Stimulated activated naive CD8-positive, alpha-beta T cell treated with anti-CD3 and anti-CD28 coated beads, Interleukin-15, Interleukin-2, amounts not matched to agents 100 U/mL and 50 U/mL, for 24 hours (primary cell): Measurements from ENCODE around the gene NDUFAB1.
A peak's percentile ranks its signal among the peaks of the same experiment; 100 is the strongest.
"Not testable (repeated sequence)": the region's sequence is repeated elsewhere in the genome, so short reads cannot be mapped to it uniquely, and the experiment has no call there.

Experiments
- ATAC-seq: fragments of 150-1000 bp; cut with Tn5 transposase; one replicate; pipeline ENCODE4 v1.10.0; 2021
- DNase-seq: peaks from one replicate; pipeline ENCODE4 v3.0.0; 2021

NDUFAB1 gene

DNA sequence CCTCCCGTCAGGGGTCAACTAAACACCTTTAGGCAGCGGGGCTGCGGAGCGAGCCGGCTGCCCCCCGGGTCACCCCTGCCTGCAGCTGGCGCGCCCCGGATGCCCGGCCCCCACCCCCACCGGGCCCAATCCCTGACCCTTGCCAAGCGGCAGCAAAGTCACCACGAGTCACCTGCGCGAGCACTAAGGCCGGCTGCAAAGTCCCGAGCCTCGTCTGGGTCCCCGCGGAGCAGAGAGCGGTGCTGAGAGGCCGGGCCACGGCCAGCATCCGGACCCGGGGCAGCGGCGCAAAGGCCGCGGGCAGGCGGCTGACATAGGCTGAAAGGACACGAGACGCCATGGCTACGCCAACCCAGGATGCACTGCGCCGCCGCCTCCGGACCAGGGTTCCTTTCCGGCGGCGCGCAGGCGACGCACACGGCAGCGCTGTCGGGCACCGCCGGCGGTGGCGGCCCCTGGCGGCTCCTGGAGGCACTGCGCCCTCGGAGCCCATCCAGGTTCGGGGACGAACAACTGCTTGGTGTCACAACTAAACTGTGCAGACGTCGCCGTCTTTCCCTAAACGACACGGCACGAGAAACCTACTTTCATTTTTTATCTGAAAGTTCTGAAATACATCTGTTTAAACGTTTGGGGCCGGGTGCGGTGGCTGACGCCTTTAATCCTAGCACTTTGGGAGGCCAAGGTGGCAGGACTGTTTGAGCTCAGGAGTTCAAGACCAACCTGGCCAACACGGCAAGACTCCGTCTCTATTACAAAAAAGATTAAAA is at the start of gene NDUFAB1:
TSS of gene NDUFAB1 (minus strand) at position 366 of the 770 bp plus-strand sequence. CDS start at position 340, 26 bp downstream.
- ATAC-seq (peak; percentile 97), DNase-seq (peak; percentile 94)

GRCh38 chr16:23642246-23642774 is 46.2 kb upstream of the NDUFAB1 start:
- ATAC-seq = no peak
- DNase-seq = no peak

DNA sequence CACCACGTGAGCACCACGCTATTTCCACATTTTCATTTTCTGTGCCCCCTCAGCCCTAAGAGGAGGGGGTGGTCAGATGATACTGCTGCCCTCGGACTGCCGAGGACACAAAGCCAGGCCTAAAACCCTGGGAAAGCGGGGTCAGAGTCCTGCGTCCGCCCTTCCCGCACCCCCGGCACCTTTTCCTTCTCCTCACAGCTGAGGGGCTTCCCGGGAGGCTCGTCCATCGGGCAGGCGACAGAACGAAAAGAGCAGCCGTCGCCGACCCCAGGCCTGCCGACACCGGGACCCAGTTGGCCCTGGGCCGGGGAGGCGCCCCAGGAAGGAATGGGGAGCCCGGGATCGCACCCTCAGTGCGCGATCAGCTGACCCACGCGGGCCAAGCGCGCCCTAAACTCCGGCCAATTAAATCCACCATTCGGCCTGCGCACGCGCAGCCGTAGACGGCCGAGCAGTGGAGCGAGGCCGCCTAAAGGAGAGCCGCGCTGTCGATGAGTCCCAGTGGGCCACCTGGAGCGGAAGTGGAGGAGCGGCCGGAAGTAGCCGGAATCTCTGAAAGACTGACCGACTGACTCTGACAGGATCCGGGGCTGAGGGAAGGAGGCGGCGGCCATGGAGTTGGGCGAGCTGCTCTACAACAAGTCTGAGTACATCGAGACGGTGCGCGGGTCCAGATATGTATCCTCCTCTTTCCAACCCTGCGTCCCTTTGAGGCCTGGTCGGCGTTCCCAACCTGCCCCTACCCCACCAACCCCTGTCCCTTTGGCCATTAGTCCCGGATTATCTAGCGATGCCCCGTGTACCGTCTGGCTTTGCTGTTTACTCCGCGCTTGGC is 45.0 kb upstream of the NDUFAB1 start, which contains the start of the genes DCTN5 and PALB2:
TSS of gene DCTN5 (plus strand) at position 536 of the 835 bp plus-strand sequence. CDS start at position 613, 77 bp downstream.
TSS of gene PALB2 (minus strand) at position 380 of the 835 bp plus-strand sequence. CDS start at position 227, 153 bp downstream.
- ATAC-seq = peak; percentile 99
- DNase-seq = peak; percentile 91

DNA sequence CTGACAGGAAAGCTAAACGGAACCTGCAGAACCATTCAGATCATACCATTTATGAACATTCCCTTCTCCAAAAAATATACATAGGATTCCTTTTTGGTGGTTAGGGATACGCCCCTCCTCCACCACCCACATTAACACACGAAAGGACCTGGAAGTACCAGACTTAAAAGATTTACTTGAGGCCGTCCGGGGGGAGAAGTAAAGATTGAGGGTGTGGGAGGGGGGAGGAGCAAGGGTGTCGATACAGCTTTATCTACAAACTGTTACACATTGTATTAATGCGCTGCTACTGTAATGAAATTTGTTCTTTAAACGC is 44.5 kb upstream of the NDUFAB1 start:
- DNase-seq (no peak), ATAC-seq (no peak)

DNA sequence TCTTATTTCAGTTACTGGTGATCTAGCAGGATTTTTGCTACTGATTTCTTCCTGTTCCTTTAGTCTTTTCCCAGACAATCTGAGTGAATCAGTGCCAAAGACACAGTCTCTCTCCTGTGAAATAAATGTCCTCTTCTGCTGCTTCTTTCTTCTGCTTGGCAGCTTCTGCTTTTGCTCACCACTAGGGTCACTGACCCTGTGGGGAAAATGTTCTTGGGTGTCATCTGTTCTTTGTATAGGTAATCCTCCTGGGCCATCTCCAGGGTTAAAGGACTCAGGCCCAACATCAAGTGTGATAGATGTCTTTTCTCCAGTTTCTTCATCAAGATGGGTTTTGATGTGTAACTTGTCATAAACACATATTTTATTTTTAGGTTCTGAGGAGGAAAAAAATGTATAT is 39.8 kb upstream of the NDUFAB1 start:
- ATAC-seq (no peak), DNase-seq (no peak)

GRCh38 chr16:23634461-23635036 is 38.4 kb upstream of the NDUFAB1 start:
- ATAC-seq (no peak), DNase-seq (no peak)

GRCh38 chr16:23631874-23632273 is 35.8 kb upstream of the NDUFAB1 start:
- ATAC-seq = not testable (repeated sequence)

GRCh38 chr16:23629516-23629915 is 33.4 kb upstream of the NDUFAB1 start:
- ATAC-seq (no peak), DNase-seq (no peak)

More at GRCh38 chr16:23631874-23632273, 35.8 kb upstream of the NDUFAB1 start:
- not testable (repeated sequence) for DNase-seq

DNA sequence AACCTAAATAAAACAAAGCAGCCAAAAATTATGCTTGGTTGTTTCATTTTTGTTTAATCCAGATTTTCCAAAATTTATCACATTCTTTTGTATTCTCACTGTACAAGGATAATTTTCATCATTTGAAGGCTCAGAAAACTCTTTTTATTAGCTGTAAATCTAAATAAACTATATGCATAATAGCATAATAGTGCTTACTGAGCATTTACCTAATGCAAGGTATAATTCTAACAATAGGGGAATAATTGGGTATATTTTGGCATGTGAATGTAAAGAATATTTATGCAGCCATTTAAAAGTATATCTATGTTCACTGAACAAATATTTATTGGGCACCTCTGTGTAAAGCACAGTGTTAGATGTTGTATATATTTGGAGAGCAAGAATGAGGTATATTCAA is 28.0 kb upstream of the NDUFAB1 start:
- DNase-seq = no peak
- no peak for ATAC-seq

GRCh38 chr16:23615805-23616204 is 19.7 kb upstream of the NDUFAB1 start:
- no peak for ATAC-seq
- DNase-seq = no peak

DNA sequence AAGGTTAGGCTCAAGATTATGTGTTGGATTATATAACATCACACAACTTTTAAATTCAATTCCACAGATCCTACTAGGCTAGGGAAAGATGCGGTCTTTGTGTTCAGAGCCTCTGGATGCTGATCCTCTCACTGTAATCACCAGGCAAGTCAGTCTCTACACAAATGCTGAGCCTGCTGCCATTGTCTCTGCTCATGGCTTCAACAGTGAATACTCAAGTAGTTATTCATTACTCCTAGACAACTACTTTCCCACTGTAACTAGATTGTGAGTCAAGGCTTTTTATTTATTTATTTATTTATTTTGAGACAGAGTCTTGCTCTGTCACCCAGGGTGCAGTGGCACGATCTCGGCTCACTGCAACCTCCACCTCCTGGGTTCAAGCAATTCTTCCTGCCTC is 15.8 kb upstream of the NDUFAB1 start:
- DNase-seq = no peak
- ATAC-seq = no peak

DNA sequence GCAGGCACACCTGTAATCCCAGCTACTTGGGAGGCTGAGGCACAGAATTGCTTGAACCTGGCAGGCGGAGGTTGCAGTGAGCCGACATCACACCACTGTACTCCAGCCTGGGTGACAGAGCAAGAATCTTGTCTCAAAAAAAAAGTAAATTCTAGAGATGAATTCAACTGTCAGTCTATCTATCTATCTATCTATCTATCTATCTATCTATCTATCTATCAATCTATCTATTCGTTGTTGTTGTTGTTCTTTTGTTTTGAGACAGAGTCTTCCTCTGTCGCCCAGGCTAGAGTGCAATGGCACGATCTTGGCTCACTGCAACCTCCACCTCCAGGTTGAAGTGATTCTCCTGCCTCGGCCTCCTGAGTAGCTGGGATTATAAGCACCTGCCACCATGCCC is 14.8 kb upstream of the NDUFAB1 start:
- ATAC-seq, DNase-seq: not testable (repeated sequence)

- ATAC-seq = no peak
- no peak for DNase-seq
Measured at GRCh38 chr16:23609929-23610328, 13.8 kb upstream of the NDUFAB1 start.

- DNase-seq (no peak), ATAC-seq (no peak)
Measured at GRCh38 chr16:23608194-23608593, 12.1 kb upstream of the NDUFAB1 start.

DNA sequence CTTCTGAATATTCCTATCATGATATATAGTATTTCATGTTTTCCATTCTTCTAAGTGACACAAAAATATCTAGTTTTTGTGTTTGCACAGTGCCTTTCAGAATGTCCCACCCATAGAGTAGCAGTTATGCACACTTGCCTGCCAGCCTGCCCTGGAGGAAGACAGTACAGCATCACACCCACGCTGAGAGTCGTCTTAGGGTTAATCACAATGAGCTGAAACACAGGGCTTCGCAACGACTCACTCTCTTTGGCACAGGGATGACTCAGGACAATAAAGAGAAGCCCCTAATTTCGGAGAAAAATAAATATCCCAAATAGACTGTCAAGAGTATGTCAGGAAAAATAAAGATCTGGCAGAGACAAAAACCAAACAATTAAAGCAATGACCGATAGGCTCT is 11.6 kb upstream of the NDUFAB1 start:
- DNase-seq = no peak
- ATAC-seq = no peak

- ATAC-seq (no peak), DNase-seq (peak; percentile 24)
Measured at GRCh38 chr16:23597003-23597756, 1.1 kb upstream of the NDUFAB1 start.

DNA sequence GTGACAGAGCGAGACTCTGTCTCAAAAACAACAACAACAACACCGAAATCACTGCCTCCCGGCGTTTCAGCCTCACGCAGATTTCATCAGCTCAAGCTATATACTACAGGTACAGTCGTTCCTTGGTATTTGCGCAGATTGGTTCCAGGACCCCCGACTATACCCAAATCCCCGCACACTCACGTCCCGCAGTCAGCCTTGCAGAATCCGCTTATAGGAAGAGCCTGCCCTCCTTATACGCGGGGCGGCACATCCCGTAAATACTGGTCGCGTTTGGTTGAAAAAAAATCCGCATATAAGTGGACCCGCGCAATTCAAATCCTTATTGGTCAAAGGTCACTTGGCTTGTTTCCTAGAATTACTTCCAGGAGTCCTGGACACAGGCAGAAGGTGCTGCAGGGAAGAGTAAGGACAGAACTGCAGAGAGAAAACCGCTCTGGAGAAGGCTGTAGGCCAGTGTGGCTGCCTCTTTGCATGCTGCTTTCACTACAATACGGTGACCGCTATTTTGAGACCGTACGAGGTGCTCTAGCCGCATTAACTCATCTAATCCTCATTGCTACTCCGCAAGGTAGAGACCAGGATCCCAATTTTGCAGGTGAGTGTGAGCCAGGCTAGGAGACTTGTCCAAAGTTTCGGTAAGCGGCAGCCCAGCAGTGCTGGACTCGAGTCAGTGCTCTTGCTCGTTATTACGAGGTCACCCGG is 718 bp downstream of the NDUFAB1 start:
- no peak for ATAC-seq
- DNase-seq = no peak

DNA sequence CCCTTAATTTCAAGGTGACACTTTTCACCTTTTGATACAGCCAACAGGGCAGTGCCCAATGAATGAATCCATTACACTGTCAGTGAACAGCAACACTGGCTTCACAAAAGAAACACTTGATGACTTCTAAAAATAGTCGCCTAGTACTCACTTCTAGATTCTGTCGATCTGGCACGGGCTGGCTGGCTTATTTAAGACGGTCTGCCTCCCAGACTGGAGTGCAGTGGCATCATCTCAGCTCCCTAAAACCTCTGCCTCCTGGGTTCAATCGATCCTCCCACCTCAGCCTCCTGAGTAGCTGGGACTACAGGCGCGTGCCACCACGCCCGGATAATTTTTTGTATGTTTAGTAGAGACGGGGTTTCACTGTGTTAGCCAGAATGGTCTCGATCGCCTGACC is 1.9 kb downstream of the NDUFAB1 start:
- no peak for DNase-seq
- ATAC-seq = no peak

GRCh38 chr16:23590181-23590580 is 5.9 kb downstream of the NDUFAB1 start:
- no peak for ATAC-seq

GRCh38 chr16:23587726-23588125 is 8.4 kb downstream of the NDUFAB1 start:
- DNase-seq (no peak), ATAC-seq (no peak)

More at GRCh38 chr16:23590181-23590580, 5.9 kb downstream of the NDUFAB1 start:
- DNase-seq = no peak
